ENCODE results near the gene MME. TPM values are rescaled to one million over a fixed set of nuclear protein-coding genes. Genes with fewer than 3 reads are reported as not detected.

MME gene
- total RNA-seq, 1 experiment from 2014 or later: 14.4 TPM

DNA sequence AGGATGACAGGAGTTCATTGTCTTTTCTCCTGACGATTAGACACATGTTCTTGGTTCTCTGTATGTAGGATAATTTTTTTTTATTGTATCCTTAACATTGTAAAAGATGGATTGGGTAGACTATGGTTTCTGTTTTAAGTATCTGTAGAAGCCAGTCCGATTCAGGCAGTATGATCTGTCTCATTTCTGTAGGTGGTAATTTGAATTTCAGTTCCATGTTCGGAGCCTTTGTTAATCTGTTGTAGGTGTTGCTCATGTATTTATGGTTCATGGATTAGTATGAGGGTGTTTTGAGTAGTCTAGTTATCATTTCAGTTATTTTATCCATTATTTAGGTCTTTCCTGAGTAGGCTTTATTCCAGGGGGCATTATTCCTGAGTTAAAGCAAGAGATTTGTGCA, 32.4 kb upstream of the MME start:
- H3K4me1 Mint-ChIP-seq (ENCODE audit: low read depth, unreplicated experiment): no peaks in the 10 kb centered on the region
- intact Hi-C loops (cut with micrococcal nuclease; ENCODE audit: unreplicated experiment): no loop called here
- no peaks in the 10 kb centered on the region for H3K36me3 Mint-ChIP-seq (ENCODE audit: insufficient read depth, unreplicated experiment)
- H3K4me3 Mint-ChIP-seq (ENCODE audit: low read depth, unreplicated experiment): no peak overlapping the region
- H3K9me3 Mint-ChIP-seq (ENCODE audit: low read depth, unreplicated experiment): peaks cover 5% of the 10 kb centered on the region
- no TSS peak for BruUV-seq (replicated peaks)
- H3K27me3 Mint-ChIP-seq (ENCODE audit: unreplicated experiment): no peaks in the 10 kb centered on the region
- TF ChIP-seq, protein P1, sequence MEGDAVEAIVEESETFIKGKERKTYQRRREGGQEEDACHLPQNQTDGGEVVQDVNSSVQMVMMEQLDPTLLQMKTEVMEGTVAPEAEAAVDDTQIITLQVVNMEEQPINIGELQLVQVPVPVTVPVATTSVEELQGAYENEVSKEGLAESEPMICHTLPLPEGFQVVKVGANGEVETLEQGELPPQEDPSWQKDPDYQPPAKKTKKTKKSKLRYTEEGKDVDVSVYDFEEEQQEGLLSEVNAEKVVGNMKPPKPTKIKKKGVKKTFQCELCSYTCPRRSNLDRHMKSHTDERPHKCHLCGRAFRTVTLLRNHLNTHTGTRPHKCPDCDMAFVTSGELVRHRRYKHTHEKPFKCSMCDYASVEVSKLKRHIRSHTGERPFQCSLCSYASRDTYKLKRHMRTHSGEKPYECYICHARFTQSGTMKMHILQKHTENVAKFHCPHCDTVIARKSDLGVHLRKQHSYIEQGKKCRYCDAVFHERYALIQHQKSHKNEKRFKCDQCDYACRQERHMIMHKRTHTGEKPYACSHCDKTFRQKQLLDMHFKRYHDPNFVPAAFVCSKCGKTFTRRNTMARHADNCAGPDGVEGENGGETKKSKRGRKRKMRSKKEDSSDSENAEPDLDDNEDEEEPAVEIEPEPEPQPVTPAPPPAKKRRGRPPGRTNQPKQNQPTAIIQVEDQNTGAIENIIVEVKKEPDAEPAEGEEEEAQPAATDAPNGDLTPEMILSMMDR (IDR thresholded peaks at IDR 0.05; ENCODE audit: unreplicated experiment): no peak
- no peak for DNase-seq
- CTCF ChIA-PET: no interaction called here
- H3K27ac Mint-ChIP-seq (ENCODE audit: unreplicated experiment): no peak overlapping the region

DNA sequence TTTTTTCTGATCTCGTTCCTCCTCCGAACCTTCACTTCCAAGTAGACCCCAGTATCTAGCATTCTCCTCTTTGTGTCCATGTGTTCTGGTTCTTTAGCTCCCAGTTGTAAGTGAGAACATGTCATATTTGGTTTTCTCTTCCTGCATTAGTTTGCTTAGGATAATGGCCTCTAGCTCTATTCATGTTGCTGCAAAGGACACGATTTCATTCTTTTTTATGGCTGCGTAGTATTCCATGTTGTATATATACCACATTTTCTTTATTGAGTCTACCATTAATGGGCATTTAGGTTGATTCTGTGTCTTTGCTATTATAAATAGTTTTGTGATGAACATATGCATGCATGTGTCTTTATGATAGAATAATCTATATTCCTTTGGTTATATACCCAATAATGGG, 30.2 kb upstream of the MME start:
- Mint-ChIP-seq H3K27me3 (ENCODE audit: unreplicated experiment) (no peaks in the 10 kb centered on the region), H3K4me3 (ENCODE audit: low read depth, unreplicated experiment) (no peak overlapping the region), H3K9me3 (ENCODE audit: low read depth, unreplicated experiment) (peaks cover 14% of the 10 kb centered on the region), H3K36me3 (ENCODE audit: insufficient read depth, unreplicated experiment) (no peaks in the 10 kb centered on the region), H3K27ac (ENCODE audit: unreplicated experiment) (no peak overlapping the region), H3K4me1 (ENCODE audit: low read depth, unreplicated experiment) (no peaks in the 10 kb centered on the region)
- intact Hi-C loops (cut with micrococcal nuclease; ENCODE audit: unreplicated experiment): no loop called here
- BruUV-seq (replicated peaks): no TSS peak
- TF ChIP-seq, protein P1 (IDR thresholded peaks at IDR 0.05; ENCODE audit: unreplicated experiment): no peak
- no peak for DNase-seq
- CTCF ChIA-PET: no interaction called here

DNA sequence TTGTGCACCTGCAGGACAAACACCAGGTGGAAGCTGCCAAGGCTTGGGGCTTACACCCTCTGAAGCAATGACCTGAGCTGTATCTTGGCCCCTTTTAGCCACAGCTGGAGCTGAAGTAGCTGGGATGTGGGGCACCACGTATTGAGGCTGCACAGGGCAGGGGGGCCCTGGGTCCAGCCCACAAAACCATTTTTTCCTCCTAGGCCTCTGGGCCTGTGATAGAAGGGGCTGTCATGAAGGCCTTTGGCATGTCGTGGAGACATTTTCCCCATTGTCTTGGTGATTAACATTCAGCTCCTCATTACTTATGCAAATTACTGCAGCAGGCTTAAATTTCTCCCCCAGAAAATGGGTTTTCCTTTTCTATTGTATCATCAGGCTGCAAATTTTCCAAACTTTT, 27.6 kb upstream of the MME start:
- CTCF ChIA-PET: no interaction called here
- no TSS peak for BruUV-seq (replicated peaks)
- Mint-ChIP-seq H3K9me3 (ENCODE audit: low read depth, unreplicated experiment) (peaks cover 14% of the 10 kb centered on the region), H3K27ac (ENCODE audit: unreplicated experiment) (no peak overlapping the region), H3K4me1 (ENCODE audit: low read depth, unreplicated experiment) (no peaks in the 10 kb centered on the region), H3K27me3 (ENCODE audit: unreplicated experiment) (no peaks in the 10 kb centered on the region), H3K4me3 (ENCODE audit: low read depth, unreplicated experiment) (no peak overlapping the region), H3K36me3 (ENCODE audit: insufficient read depth, unreplicated experiment) (no peaks in the 10 kb centered on the region)
- DNase-seq: no peak
- TF ChIP-seq, protein P1 (IDR thresholded peaks at IDR 0.05; ENCODE audit: unreplicated experiment): no peak
- intact Hi-C loops (cut with micrococcal nuclease; ENCODE audit: unreplicated experiment): no loop called here

DNA sequence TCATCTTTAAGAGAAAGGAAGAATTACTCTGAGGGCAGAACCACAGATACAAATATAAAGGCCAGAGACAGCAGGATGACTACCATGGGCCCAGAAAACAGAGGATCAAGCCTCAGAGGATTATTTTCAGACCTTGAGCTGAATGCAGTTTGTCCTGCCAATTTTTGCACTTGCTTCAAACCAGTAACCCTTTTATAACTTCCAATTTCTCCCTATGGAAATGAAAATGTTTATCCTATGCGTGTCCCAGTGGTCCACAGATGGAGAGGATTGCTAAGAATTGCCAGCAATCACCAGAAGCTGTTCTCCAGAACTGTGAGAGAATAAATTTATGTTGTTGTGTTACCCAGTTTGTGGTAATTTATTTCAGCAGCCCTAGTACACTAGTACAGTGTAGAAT, 26.4 kb upstream of the MME start:
- no TSS peak for BruUV-seq (replicated peaks)

More for the DNA sequence above, 26.4 kb upstream of the MME start:
- Mint-ChIP-seq H3K36me3 (ENCODE audit: insufficient read depth, unreplicated experiment) (no peaks in the 10 kb centered on the region), H3K4me3 (ENCODE audit: low read depth, unreplicated experiment) (no peak overlapping the region), H3K27me3 (ENCODE audit: unreplicated experiment) (no peaks in the 10 kb centered on the region), H3K4me1 (ENCODE audit: low read depth, unreplicated experiment) (no peaks in the 10 kb centered on the region), H3K9me3 (ENCODE audit: low read depth, unreplicated experiment) (peaks cover 14% of the 10 kb centered on the region), H3K27ac (ENCODE audit: unreplicated experiment) (no peak overlapping the region)
- intact Hi-C loops (cut with micrococcal nuclease; ENCODE audit: unreplicated experiment): no loop called here
- DNase-seq: no peak
- CTCF ChIA-PET: no interaction called here
- TF ChIP-seq, protein P1 (IDR thresholded peaks at IDR 0.05; ENCODE audit: unreplicated experiment): no peak

All from Calu3 (cell line).